HG03432 (cell line): Measurements from ENCODE around the gene MAP4K4.
"Not testable (repeated sequence)": the region's sequence is repeated elsewhere in the genome, so short reads cannot be mapped to it uniquely, and the experiment has no call there.

ENCODE experiments used
- ATAC-seq: cut with Tn5 transposase; IDR thresholded peaks from one replicate; pipeline ENCODE4 v1.9.1; 2021; ENCODE audit warnings: mild to moderate bottlenecking, moderate library complexity; ENCODE audit not compliant: unreplicated experiment

The MAP4K4 gene

GRCh38 chr2:101895039-101895438, 197.5 kb downstream of the MAP4K4 start:
- no peak for ATAC-seq

- no peak for ATAC-seq
Measured at GRCh38 chr2:101895819-101896322, 198.4 kb downstream of the MAP4K4 start.

- no peak for ATAC-seq
Measured at GRCh38 chr2:101897301-101897700, 199.8 kb downstream of the MAP4K4 start.

- ATAC-seq = no peak
Measured at GRCh38 chr2:101899265-101899664, 201.8 kb downstream of the MAP4K4 start.

DNA sequence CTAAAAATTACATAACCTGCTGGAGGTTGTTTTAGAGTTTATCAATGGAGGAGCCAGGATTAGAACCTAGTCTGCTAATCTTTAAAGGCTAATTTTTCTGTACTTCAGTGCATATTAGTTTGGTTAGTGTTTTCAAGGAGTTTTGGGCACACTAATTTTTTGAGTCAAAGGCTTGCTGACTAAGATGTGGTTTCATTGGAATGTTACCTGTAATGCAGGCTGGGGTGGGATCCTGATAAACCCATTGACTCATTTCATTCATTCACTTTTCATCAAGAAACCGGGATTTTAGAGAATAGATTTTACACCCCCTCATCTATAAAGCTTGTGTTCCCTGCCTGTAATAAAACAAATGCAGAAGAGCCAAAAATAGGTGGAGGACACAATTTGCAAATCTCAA, 202.4 kb downstream of the MAP4K4 start:
- no peak for ATAC-seq

DNA sequence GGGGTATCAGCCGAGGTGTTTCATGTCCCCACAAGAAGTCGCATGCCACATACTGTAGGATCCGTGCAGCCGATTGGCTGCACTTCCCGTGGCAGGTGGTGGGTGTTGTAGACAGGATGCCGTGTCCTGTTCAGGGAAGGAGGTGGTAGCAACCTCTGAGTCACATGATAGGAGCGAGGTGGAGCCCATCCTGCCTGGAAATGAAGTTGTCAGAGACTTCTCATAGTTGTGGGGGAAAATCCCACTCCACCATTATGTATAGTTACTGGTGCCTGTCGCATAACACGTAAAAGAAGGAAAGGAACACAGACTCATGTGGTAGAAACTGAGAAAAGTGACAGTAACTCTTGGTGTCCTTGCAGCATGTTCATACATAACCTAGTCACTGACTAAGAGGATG, 202.9 kb downstream of the MAP4K4 start:
- peak; percentile 92 for ATAC-seq

- ATAC-seq = no peak
Measured at GRCh38 chr2:101901241-101901640, 203.7 kb downstream of the MAP4K4 start.

DNA sequence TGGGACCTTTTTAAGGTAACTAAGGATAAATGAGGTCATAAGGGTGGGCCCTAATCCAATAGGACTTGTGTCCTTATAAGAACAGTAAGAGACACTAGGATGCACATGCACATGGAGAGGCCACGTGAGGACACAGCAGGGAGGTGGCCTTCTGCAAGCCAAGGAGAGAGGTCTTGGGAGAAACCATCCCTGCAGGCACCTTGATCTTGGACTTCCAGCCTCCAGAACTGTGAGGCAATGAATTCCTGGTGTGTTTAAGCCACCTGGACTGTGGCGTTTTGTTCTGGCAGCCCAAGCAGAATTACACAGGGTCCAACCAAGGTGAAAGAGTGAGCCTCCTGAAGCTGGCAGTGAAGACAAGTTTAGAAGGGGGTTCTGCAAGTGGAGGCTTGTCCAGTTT, 204.7 kb downstream of the MAP4K4 start:
- no peak for ATAC-seq

DNA sequence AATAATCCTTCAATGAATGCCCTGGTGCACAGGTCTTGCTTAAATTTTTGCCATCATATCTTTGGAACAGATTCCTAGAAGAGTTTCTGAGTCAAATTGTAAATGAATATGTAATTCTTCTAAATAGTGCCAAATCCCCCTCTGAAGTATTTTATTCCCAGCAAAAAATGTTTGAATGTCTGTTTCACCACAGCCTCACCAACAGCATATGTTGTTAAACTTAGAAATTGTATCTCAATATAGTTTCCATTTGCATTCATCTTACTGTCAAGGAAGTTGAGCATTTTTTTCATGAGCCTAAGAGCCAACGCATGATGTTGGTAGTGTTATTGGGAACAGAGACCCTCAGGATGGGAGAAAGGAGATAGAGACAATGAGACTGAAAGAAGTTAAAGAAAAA, 207.4 kb downstream of the MAP4K4 start:
- ATAC-seq = no peak

DNA sequence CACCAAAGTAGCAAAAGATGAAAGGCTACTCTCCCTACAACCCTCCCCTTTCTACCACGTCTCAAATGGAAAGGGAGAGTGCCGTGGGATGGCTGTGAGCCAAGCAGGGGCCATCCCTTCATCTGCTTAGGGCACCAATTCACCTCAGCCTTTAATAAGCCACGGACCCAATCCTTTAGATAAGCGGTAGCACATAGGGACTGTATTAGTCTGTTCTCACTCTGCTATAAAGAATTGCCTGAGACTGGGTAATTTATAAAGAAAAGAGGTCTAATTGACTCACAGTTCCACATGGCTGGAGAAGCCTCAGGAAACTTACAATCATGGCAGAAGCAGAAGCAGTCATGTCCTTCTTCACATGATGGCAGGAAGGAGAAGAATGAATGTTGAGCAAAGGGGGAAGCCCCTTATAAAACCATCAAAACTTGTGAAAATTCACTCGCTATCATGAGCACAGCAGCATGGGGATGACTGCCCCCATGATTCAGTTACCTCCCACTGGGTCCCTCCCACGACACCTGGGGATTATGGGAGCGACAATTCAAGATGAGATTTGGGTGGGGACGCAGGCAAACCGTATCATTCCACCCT, 208.3 kb downstream of the MAP4K4 start:
- no peak for ATAC-seq

DNA sequence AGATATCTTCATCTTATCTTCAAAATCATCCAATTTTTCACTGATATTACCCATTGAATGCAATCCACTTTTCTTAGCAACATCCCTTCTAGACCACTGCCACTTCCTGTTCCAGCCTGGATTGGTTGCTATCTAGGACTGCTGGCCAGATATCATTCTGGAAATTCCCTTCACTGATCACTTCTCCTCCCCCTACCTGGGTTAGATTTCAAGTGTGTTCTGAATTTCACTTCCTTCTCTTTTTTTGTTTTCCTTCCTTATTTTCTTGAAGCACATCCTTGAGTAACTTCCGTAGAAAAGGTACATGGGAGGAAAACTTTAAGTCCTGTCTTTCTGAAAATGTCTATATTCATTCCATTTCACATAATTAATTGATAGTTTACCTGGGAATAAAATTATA, 212.3 kb downstream of the MAP4K4 start:
- ATAC-seq = no peak

DNA sequence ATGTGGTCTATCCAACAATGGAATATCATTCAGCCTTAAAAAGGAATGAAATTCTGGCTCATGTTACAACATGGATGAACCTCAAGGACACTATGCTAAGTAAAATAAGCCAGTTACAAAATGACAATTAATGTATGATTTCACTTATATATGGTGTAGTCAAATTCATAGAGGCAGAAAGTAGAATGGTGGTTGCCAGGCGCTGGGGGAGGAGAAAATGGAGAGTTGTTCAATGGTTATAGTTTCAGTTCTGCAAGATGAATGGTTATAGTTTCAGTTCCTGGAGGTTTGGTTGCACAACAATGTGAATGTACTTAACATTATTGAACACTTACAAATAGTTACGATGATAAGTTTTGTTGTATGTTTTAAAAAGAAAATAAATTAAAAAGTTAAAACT, 215.0 kb downstream of the MAP4K4 start:
- ATAC-seq = peak; percentile 99

GRCh38 chr2:101921319-101921952, 223.9 kb downstream of the MAP4K4 start:
- ATAC-seq = no peak

- ATAC-seq = no peak
Measured at GRCh38 chr2:101921953-101922325, 224.4 kb downstream of the MAP4K4 start.

GRCh38 chr2:101924311-101924710, 226.8 kb downstream of the MAP4K4 start:
- not testable (repeated sequence) for ATAC-seq

- no peak for ATAC-seq
Measured at GRCh38 chr2:101930019-101930418, 232.5 kb downstream of the MAP4K4 start.

DNA sequence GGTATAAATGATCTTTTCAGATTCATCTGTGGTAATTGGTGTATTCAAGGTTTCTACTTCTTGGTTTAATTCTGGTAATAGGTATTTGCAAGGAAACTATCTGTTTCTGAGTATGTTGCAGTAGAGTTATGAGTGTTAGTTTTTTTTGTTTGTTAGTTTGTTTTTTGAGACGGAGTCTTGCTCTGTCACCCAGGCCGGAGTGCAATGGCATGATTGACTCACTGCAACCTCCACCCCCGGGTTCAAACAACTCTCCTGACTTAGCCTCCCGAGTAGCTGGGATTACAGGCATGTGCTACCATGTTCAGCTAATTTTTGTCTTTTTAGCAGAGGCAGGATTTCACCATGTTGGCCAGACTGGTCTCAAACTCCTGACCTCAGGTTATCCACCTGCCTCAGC, 233.3 kb downstream of the MAP4K4 start:
- no peak for ATAC-seq

- no peak for ATAC-seq
Measured at GRCh38 chr2:101931402-101931801, 233.9 kb downstream of the MAP4K4 start.

DNA sequence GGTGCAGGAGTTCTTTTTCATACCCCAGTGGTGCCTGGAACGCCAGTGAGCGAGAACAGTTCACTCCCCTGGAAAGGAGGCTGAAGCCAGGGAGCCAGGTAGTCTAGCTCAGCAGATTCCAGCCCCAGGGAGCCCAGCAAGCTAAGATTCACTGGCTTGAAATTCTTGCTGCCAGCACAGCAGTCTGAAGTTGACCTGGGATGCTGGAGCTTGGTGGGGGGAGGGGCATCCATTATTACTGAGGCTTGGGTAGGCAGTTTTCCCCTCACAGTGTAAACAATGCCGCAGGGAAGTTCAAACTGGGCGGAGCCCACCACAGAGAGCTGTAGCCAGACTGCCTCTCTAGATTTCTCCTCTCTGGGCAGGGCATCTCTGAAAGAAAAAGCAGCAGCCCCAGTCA, 238.3 kb downstream of the MAP4K4 start:
- not testable (repeated sequence) for ATAC-seq

- ATAC-seq = no peak
Measured at GRCh38 chr2:101942851-101943250, 245.3 kb downstream of the MAP4K4 start.
